NCI-H2107 treated with DMSO at 0.1 percent for 48 hours (cell line): ENCODE data around the gene DOCK3.

ENCODE experiments used
- DNase-seq: peaks from one replicate; lab custom pipeline; 2025; ENCODE audit not compliant: unreplicated experiment; lab: John Stamatoyannopoulos, UW

The DOCK3 gene, protein sequence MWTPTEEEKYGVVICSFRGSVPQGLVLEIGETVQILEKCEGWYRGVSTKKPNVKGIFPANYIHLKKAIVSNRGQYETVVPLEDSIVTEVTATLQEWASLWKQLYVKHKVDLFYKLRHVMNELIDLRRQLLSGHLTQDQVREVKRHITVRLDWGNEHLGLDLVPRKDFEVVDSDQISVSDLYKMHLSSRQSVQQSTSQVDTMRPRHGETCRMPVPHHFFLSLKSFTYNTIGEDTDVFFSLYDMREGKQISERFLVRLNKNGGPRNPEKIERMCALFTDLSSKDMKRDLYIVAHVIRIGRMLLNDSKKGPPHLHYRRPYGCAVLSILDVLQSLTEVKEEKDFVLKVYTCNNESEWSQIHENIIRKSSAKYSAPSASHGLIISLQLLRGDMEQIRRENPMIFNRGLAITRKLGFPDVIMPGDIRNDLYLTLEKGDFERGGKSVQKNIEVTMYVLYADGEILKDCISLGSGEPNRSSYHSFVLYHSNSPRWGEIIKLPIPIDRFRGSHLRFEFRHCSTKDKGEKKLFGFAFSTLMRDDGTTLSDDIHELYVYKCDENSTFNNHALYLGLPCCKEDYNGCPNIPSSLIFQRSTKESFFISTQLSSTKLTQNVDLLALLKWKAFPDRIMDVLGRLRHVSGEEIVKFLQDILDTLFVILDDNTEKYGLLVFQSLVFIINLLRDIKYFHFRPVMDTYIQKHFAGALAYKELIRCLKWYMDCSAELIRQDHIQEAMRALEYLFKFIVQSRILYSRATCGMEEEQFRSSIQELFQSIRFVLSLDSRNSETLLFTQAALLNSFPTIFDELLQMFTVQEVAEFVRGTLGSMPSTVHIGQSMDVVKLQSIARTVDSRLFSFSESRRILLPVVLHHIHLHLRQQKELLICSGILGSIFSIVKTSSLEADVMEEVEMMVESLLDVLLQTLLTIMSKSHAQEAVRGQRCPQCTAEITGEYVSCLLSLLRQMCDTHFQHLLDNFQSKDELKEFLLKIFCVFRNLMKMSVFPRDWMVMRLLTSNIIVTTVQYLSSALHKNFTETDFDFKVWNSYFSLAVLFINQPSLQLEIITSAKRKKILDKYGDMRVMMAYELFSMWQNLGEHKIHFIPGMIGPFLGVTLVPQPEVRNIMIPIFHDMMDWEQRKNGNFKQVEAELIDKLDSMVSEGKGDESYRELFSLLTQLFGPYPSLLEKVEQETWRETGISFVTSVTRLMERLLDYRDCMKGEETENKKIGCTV (N-terminal part only)

DNA sequence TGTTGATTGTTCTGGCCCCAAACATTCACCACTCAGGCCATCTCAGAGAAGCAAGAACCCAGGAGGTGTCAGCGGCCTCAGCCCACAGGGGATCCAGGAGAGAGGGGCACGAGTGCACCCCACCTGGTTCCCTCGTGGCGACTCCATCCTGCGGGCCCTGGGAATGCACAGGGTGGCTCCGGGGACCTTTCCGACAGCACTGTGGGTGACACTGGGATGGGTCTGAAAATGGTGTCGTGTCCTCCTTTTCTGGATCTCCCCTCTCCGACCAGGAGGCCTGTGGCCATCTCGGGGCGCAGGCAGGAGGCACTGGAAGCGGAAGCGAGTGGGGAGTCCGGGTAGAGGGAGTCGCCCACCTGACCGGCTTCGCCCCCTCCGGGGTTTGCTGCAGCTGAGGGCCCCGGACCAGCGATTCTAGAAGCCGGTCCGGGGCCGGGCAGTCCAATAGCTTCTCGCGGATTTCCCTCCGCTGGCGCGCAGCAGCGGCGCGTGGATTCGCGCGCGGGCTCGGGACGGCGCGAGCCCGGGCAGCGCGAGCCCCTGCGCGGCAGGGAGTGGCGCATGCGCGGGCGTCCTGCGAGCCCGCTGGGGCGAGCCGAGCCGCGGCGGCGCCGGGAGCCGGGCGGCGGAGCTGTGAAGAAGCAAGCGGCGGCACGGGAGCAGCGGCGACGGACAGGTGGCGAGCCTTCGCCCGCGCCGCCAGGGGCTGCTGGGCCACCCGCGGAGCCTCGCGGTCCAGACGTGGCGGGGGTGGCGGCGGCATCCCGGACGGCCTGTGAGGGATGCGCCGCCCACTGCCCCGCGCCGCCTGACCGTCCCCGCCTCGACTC lies at the start of gene DOCK3:
TSS of gene DOCK3 (plus strand) at position 579 of the 830 bp plus-strand sequence. CDS start 337 bp downstream, outside the sequence.
- no peak for DNase-seq

DNA sequence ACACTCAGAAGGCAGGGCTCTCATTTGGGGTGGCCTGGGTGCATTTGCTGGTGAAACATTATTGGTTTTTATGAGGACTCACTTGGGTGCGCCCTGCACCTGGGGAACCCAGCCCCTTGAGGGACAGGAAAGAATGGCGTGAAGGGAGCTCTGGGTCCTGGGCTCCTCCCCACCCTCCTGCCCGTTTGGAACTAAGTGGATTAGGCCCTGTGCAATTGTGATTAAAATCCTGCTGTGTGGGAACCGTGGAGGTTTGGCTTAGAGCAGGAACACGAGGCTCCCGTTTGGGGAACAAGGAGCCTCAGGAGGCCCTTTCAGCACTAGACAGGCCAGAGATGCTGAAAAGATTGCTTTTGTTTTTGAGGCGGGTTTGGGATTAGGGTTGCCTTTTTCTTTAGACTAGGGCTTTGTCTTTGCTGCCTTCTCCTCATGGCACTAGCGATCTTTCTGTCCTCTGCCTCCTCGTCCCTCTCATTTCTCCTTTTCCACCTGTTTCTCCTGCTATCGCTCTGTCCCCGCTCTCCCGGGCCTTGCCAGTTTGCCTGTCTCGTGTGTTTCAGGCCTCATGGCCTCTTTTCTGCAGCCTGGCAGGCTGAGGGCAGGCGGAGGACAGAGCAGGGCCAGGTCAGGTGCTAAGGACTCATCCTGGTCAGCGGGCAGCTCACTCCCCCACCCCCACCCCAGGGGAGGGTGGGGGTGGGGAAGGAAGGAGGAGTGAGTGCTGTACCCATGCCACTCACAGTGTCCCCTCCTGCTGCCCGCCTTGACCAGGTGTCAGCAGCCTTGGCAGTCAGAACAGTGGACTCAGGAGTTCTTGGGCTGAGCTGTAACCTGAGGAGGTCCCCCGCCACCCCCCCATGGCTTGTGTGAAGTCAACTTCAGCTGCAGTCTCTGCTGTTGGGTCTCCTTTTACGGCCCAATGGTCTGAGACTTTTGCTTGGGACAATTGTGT lies 49.2 kb upstream of the DOCK3 start:
- no peak for DNase-seq

DNA sequence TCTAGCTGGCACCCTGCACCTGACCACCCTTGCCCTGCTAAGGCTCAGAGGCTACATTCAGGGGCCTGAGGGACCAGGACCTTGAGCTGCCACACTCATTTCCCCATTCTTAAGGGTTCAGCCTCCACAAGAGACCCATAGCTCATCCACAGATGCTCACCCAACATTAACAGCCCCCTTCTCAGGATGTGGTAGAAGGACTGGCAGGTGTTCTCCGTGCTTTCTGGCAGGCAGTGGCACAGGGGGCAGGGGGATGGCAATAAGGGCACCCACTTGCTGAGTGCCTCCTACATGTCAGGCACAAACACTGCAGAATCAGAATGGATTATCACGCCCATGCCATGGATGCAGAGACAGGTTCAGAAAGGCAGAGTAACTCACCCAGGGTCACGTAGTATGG lies 48.3 kb upstream of the DOCK3 start:
- DNase-seq, result no peak

DNA sequence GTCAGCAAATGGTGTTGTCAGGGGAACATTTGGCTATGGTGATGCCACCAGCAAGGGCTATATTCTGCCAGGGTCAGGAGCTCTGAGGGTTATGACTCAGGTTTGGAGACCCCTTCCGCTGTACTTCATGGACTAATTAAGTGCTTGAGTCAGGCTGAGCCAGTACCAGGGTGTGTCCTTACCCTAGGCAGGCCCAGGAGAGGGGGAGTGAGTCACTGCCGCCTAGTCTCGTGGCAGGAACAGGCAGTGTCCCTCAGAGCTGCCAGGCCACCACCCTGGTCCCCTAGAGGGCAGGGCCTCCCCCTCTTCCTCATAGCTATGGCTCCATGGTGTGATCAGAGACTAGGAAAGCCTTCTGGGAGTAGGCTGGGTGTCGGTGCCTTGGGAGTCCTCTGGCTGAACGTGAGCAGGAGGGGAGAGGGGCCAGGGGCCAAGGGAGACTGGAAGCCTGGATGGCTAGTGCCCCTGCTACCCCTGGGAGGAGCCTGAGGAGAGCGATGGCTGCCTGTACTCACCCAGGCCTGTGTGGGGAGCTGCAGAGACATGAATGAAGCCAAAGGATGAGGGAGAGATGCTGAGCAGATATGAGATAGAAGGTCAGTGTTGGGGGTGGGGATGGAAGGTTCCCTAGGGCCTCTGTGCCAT lies 47.2 kb upstream of the DOCK3 start:
- DNase-seq, result no peak

DNA sequence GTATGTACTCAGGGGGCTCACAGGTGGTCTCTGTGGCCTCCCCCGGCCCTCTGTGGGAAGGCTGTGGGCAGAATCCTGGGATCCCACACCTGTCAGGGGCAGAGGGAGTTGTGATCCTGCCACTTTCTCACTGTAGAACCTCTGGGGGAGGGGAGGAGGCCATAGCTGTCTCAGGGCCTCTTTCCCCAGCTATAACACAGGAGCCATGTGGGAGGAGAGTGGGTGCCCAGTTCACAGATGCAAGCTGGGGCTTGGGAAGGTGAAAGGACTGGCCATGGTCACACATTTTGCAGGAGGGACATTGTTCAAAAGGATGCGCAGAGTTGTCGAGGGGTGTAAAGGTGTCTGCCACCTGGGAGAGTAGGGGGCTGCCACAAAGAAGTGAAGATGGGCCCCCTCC lies 46.1 kb upstream of the DOCK3 start:
- DNase-seq, result no peak

DNA sequence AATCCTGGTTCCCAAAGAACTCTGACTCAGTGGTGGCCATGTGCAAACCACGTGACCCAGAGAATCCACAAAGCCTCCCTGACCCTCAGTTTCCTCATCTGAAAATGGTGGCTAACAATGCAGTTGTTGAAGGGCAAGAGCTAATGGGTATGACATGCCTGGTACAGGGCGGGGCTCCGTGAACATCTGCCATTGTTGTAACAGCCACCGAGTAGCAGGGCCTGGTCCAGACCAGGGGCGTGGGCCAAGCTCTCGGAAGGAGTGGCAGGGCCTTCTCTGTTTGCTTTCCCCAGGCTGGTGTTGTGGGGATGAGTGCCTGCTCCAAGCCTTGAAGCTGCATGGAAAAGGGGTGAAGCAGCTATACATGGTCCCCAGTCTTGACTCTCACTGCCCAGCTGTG lies 44.3 kb upstream of the DOCK3 start:
- no peak for DNase-seq

DNA sequence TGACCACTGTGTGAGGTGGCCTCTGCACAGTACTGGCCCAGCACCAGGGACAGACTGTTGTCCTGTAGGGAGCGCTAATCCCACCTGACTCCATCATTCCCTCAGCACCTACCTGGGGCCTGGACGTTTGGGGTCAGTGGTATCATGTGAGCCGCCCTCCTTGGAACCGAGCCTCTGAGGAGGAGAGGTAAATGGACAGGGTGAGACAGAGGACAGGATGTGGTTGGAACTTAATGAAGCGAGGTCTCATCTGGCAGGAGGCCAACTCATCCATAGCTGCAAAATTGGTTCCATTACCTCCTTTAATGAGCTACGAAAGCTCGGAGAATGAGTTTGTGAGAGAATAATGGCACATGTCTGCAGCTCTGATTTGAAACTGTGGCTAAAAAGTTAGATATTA lies 43.9 kb upstream of the DOCK3 start:
- no peak for DNase-seq

DNA sequence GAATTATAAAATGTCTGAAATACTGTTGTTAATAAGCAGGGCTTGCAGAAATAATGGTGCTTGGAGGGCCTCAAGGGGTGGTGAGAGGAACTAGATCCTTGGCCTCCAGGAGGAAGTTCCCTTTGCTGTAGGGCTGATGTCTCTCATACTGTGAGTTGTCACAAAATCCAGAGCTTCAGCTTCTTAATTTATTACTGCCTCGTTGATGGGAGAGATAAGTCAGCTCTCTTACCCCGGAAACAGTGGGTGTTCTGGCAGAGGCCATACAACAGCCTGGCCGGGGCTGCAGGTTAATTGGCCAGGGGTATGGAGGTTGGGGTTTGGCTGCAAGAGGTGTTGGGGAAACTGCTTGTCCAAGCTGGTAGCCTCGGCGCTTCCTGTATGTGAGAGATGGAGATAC lies 42.3 kb upstream of the DOCK3 start:
- no peak for DNase-seq

DNA sequence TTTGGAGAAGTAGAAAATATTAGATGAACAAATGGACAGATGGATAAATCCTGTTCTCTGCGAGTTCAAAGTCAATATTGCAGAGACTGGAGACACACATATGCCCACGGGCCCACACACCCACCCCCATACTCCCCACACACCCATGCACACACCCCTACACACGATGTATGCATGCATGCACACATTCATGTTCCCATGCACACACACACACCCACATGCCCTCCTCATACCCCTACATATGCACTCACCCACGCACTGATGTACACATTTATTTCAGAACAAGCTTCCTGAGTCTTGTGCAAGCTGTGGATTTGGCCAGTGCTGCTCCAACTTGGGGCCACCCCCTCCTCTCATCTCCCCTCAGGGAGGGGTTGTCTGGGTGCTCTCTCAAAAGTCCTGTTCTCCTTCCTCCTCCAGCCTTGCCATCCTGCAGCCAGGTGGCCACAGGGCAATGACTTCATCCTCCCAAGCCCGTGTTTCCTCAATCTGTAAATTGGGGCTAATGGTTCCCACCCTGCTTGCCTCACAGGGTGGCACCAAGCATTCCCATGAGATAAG lies 41.4 kb upstream of the DOCK3 start:
- no peak for DNase-seq

DNA sequence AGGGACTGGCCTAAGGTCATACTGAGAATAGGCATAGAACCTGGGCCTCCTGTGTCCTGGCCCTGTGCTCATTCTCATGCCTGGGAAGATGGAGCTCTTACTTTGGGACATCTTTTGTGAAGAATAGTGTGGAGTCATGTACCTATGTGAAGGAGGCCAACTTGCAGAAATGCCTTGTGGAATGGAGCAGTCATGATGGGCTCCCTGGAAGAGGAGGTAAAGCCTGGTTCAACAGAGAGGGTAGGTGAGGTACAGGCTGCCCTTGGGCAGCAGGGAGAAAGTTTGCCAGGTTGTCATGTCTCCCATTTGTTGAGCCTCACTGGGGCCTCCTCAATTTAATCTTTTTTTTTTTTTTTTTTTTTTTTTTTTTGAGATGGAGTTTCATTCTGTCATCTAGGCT lies 39.7 kb upstream of the DOCK3 start:
- no peak for DNase-seq

DNA sequence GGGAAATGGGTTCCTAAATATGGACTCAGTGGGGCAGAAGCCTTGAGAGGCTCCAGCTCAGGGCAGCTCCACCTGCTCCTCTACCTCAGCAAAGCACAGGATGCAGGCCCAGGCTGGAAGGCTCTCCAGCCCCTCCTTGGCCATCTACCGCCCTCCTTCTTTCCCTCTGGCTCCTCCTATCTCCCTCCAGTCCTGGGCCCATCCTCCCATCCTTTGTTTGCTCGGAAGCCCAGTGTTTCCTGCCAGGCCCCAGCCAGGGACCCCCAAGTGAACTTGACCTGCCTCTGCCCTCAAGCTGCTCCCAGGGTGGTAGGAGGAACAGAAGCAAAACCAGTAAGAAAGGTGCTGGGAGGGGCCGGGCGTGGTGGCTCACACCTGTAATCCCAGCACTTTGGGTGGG lies 37.7 kb upstream of the DOCK3 start:
- DNase-seq, result no peak

DNA sequence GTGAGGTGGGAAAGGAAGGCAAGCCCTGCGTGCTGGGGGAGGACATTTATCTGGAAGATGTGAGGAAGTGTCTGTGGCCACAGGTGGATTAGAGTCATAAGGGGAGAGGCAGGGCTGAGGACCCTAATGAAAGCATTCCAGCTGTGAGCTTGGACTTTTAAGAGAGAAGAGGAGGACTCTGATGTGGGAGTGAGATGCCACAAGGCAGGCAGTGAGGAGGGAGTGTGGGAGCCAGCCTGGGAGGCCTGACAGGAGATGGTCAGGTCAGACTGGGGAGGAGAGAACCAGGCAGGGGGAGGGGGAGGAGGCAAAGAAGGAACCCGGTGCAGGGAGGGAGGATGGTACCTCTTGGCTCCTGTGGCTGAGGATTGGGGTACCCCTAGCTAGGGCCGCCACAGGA lies 36.8 kb upstream of the DOCK3 start:
- DNase-seq, result no peak

DNA sequence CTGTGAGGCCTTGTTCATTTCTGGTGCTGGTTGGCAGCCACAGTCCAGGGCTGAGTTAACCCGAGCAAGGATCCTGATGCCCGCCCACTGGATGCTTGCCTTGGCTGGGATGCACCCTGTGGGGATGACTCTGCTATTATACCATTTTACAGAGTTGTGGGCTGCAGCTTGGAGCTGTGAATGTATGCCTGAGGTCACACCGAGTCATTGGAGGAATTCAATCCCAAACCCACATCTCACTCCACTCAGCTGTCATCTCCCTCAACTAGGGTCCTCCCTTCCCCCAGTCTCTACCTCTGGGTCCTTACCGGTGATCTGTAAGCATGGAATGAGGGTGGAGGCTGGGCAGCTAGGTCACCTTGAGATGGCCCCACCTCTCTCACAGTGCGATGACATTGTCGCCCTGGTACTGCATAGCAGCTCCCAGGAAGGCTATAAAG lies 35.7 kb upstream of the DOCK3 start:
- no peak for DNase-seq

DNA sequence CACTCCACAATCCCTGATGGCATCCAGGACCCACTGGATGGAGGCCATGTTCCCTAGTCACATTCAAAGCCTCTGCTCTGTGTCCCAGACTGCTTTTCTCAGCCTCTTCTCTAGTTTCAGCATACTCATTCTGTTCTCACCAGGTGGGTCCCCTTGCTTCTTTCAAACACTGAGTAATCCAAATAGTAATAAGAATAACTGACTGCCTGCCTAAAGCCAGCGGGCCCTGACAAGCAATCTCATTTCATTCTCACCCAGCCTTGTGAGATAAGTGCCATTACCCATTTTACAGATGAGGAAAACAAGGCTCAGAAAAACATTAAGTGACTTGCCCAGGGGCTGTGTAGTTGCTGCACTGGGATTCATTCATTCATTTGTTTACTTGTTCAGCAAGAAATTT lies 32.3 kb upstream of the DOCK3 start:
- no peak for DNase-seq

DNA sequence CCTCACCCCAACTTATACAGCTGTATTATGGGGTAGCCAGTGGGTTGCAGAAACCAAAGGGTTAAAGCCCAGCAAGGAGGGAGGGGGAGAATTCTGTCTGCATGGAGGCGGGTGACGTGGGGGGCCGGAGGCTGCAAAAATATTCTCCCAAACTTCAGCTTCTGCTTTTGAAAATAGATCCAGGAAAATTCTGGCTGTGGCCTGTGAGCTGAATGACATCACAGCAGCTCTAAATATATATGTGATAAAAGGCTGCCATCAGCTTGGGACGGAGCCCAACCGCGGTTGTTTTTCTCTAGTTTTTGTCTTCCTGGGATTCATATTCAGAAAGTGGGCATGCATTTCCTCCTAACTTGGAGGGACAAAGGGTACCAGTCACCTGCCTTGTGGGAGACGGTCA lies 30.2 kb upstream of the DOCK3 start:
- no peak for DNase-seq

DNA sequence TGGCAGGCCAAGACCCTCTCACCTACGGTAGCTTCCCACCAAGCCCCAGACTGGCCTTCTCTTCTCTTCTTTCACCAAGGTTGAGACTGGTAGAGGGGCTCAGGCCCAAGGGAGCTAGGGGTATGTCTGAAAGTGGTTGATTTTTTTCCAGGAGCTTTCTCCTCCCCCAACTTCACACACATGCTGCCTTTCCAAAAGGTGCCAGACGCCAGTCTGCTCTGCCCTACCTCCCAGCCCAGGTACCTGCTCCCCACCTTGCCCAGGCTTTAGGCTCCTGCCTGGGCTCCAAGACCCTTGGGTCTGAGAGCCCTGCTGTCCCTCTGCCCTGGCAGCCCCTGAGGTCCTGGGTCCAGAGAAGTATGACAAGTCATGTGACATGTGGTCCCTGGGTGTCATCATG lies 29.3 kb upstream of the DOCK3 start:
- no peak for DNase-seq

DNA sequence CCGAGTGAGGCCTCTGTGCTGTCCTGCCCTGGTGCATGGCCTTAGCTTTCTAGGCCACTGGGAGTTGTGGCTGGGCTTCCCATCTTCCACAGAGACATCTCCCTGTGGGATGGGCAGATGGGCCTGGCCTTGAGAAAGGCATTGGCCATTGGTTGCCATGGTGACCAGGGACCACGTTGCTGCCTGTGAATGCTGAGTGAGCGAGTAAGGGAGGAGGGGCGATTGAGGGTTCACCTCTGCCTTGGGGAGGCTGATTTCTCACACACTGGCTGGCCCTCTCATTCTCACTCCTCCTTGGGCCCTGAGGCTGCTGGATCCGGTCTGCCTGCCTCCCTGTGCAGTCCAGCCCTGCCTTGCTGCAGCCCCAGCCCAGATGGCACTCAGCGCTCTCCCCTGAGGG lies 26.4 kb upstream of the DOCK3 start:
- no peak for DNase-seq

DNA sequence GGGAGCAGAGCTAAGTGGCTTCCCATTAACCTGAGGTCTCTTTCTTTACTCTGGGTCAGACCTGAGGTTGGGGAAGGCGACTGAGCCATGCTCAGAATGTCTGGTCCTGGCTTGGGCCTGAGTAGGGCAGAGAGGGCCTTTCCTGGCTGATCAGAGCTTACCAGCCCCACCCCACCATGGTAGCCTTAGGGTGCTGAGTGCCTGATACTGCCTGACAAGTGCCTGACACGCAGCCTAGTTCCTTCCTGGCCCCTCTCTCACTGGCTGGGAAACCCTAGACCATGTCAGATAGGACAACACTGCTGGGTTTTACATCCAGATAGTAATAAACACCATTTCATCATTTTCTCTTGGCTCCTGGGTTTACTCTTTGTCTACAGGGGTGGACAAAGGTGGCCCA lies 25.8 kb upstream of the DOCK3 start:
- DNase-seq, result no peak

DNA sequence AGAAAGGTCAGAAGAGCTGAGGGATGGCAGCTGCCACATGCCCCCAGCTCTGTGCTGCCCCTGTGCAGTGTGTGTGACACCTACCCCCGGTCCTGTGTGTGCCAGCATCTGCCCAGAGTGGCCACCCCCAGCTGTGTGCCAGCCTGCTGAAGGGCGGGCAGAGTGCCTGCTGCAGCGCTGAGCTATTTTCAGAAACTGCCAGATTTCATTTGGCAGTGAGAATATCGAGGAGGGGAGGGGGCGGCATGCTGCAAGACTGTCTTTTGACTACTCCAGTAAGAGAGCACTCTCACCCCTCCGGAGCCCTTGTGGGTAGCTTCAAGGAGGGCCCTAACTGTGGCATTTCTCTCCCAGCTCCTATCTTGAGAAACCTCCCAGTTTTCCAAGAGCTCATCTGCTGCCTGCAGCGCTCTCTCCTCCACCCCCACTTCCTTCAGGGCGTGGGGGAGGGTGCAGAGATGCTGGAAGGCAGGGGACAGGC lies 25.2 kb upstream of the DOCK3 start:
- no peak for DNase-seq
